G401 (cell line): ENCODE results near the gene HDAC5. TPM values are rescaled to one million over a fixed set of nuclear protein-coding genes. Genes with fewer than 3 reads are reported as not detected.

Experiments
- DNase-seq: peaks from one replicate; pipeline ENCODE4 v3.0.0-alpha.2; 2015; ENCODE audit warnings: low spot score
- in situ Hi-C: cut with HindIII; loops from 2 replicates; pipeline ENCODE4 v1.10.0; 2016; ENCODE audit warnings: low sequenced_read_pairs, mixed read lengths
- total RNA-seq: library from RNA; depleted of rRNA; stranded (reverse); fragments of >200 nt; shearing (Covaris generic); gene quantifications from 2 replicates; pipeline ENCODE4 v1.2.3, GENCODE V29; 2014

The HDAC5 gene
- total RNA-seq, 1 experiment from 2014 or later, result 70.6 TPM

DNA sequence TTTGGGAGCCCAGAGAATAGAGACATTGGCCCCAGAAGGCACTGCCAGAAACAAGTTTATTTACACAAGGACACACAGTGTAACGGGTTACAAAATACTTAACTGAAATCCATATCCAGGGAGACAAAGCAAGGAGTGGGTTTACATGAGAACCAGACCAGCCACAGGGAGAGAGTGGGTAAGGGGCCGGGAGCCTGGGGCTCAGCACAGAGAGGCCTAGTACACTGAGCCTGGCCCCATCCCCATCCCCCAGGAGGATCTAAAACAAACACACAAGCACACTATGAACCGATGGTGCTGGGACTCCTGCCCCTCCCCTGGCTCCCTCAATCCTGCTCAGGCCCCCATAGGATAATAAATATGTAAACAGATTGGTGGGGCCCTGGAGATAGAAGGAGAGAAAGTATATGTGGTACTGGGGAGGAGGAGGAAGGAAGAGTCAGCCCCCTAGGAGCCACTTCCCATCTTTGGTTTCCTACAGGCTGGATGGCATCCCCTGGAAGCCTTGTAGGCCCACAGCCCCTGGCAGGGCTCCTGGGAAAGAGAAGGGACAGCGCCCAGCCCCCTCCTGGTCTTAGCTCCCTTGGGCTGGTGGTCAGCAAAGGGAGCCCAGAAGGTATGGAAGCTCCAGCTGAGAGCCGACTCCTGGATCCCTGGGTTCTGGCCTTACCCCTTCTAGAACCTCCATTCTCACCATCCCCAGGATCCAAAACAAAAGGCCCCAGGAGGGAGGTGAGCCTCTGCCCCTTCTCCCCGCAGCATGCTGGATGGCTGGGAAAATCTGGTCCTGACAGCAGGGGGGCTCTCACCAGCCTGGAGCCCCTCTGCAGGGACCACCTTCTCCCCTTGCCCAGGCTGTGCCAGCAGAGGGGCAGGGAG, 46.5 kb downstream of the HDAC5 start:
- in situ Hi-C loops, result no loop called here
- DNase-seq, result no peak

GRCh38 chr17:44075598-44076293, 47.7 kb downstream of the HDAC5 start:
- in situ Hi-C loops, result no loop called here
- DNase-seq, result no peak

- in situ Hi-C loops, result no loop called here
- no peak for DNase-seq
Measured at GRCh38 chr17:44074911-44075285, 48.5 kb downstream of the HDAC5 start.

GRCh38 chr17:44074231-44074910, 49.1 kb downstream of the HDAC5 start:
- DNase-seq, result no peak
- in situ Hi-C loops, result no loop called here

- in situ Hi-C loops, result no loop called here
- no peak for DNase-seq
Measured at GRCh38 chr17:44071772-44072171, 51.7 kb downstream of the HDAC5 start.

GRCh38 chr17:44071198-44071520, 52.3 kb downstream of the HDAC5 start:
- no peak for DNase-seq
- in situ Hi-C loops, result no loop called here

GRCh38 chr17:44070455-44071197, 52.8 kb downstream of the HDAC5 start, which contains the start of gene G6PC3:
Gene G6PC3 (plus strand): TSS chr17:44070735. CDS start chr17:44070966, 231 bp downstream.
- peak; percentile 97 for DNase-seq
- in situ Hi-C loops, result no loop called here

- in situ Hi-C loops, result no loop called here
- no peak for DNase-seq
Measured at GRCh38 chr17:44069974-44070454, 53.4 kb downstream of the HDAC5 start.

DNA sequence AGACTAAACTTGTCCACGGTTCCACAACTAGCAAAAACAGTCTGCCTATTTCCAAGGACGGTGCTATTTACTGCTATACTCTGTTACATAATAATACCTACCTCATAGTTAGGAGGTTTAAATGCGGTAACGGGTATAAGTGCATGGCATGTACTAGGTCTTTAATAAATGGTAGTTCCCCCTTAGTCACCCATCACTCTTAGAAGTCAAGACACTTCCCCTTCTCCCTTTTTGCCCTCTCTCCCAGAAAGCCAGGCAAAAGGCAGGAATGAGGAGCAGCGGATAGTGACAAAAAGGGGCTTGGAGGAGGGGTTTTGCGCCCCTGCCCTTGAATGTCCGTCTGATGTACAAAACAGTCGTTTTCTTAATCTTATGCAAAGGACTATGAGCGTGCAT, 55.9 kb downstream of the HDAC5 start:
- in situ Hi-C loops, result no loop called here
- no peak for DNase-seq

- DNase-seq, result peak; percentile 89
- in situ Hi-C loops, result no loop called here
Measured at GRCh38 chr17:44066204-44066930, 57.1 kb downstream of the HDAC5 start, which contains the start of gene LSM12. Gene LSM12 (minus strand): TSS chr17:44066671. CDS start chr17:44066587, 84 bp downstream.

DNA sequence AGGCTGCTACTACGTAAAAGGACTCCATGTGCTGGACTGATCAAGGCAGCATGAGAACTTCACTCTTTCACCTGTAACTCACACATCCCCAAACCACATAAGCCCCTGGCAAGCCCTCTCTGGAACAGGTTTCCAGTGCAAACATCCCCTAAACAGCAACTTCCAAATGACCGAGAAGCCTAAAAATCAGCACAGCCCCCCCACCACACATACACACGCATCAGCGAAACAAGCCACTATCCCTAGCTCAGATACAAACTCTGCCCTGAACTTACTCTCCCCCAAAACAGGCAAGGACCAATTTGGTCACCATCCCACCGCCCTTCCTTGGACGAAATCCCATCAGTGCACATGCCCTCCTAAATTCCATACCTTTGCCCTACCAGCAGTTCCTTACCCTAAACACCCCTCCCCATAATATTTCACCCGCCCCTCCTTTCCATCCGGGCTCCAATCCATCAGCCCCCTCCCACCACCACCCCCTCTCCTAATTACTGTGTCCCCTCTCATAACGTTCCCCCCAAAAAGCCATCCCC, 57.7 kb downstream of the HDAC5 start:
- in situ Hi-C loops, result no loop called here
- DNase-seq, result no peak

- DNase-seq, result no peak
- in situ Hi-C loops, result no loop called here
Measured at GRCh38 chr17:44063704-44064639, 59.5 kb downstream of the HDAC5 start.

DNA sequence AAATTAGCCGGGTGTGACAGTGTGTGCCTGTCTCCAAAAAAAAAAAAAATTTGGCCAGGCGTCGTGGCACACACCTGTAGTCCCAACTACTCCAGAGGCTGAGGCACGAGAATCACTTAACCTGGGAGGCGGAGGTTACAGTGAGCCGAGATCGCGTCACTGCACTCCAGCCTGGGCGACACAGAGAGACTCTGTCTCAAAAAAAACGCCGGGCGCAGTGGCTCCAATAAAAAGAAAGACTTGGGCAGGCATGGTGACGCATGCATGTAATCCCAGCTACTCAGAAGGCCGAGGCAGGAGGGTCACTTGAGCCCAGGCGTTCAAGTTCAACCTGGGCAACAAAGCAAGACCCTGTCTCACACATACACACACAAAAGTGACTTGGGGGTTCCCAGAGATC, 60.6 kb downstream of the HDAC5 start:
- in situ Hi-C loops, result no loop called here
- no peak for DNase-seq

DNA sequence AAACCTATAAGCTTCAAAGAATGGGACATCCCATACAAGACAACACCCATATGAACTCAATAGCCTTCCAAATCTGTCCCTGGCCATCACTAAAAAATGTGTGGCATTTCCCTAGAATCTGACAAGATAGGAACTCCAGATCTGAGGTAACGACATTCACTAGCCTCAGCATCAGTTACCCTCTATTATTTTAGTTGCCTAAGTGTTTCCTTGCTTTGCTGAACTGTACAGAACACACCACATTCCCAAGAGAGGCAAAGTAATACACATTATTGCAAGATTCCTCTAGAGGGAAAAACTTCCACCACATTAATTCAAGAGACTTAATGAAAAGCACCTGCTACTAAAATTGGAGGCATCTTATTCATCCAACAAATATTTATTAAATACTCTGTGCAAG, 62.0 kb downstream of the HDAC5 start:
- DNase-seq, result no peak
- in situ Hi-C loops, result no loop called here

DNA sequence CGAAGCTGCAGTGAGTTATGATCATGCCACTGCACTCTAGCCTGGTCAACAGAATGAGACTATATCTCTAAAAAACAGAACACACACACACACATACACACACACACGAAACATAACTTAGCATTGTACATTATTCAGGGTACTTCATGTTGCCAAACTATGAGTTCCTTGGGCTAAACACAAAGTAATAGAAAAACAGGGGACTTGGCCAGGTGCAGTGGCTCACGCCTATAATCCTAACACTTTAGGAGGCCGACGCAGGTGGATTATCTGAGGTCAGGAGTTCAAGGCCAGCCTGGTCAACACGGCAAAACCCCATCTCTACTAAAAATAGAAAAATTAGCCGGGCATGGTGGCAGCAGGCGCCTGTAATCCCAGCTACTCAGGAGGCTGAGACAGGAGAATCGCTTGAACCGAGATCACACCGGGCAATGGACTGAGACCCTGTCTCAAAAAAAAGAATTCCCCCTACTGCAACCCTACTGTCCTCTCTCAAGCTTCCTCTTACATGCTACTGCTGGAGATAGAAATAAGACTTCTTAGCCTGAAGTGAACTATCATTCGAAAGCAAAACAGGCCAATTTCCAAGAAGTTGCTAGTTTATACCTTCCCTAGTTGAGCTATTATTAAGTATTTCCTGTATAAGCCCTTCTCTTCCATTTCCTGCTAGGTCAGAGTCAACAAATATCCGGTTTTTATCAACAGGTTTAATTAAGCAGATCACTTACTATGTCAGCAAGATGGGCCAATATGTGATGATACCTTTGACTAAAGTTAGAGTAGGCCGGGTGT, 64.1 kb downstream of the HDAC5 start:
- in situ Hi-C loops, result no loop called here
- no peak for DNase-seq

- DNase-seq, result no peak
- in situ Hi-C loops, result no loop called here
Measured at GRCh38 chr17:44053125-44053872, 70.1 kb downstream of the HDAC5 start.
